HEK293 (cell line): ENCODE measurements around the gene NMRK2.
A peak's percentile ranks its signal among the peaks of the same experiment; 100 is the strongest.

ENCODE experiments used
- GLIS1 ChIP-seq: fragments of 450-650 bp; formaldehyde crosslinking; IDR thresholded peaks from 2 replicates; pipeline ENCODE4 v1.5.1; 2016; ENCODE audit warnings: missing biosample characterization, missing genetic modification characterization
- GLIS2 ChIP-seq: fragments of 450-650 bp; formaldehyde crosslinking; IDR thresholded peaks from 2 replicates; pipeline ENCODE4 v1.5.1; 2016; ENCODE audit warnings: missing biosample characterization, missing genetic modification characterization
- KLF1 ChIP-seq: fragments of 450-650 bp; formaldehyde crosslinking; IDR thresholded peaks from 2 replicates; pipeline ENCODE4 v1.5.1; 2016; ENCODE audit warnings: missing biosample characterization, missing genetic modification characterization
- KLF17 ChIP-seq: fragments of 450-650 bp; formaldehyde crosslinking; IDR thresholded peaks from 2 replicates; pipeline ENCODE4 v1.5.1; 2016; ENCODE audit warnings: missing biosample characterization, missing genetic modification characterization
- KLF8 ChIP-seq: fragments of 450-650 bp; formaldehyde crosslinking; IDR thresholded peaks from 2 replicates; pipeline ENCODE4 v1.5.1; 2016; ENCODE audit warnings: missing biosample characterization, missing genetic modification characterization
- PRDM10 ChIP-seq: fragments of 450-650 bp; formaldehyde crosslinking; IDR thresholded peaks from 2 replicates; pipeline ENCODE4 v1.5.1; 2016; ENCODE audit warnings: missing biosample characterization, missing genetic modification characterization
- SALL2 ChIP-seq: fragments of 450-650 bp; formaldehyde crosslinking; IDR thresholded peaks from 2 replicates; pipeline ENCODE4 v1.5.0; 2017; ENCODE audit warnings: missing biosample characterization, mild to moderate bottlenecking, missing genetic modification characterization, borderline replicate concordance
- SP2 ChIP-seq: fragments of 450-650 bp; formaldehyde crosslinking; IDR thresholded peaks from 2 replicates; pipeline ENCODE4 v1.5.1; 2016; ENCODE audit warnings: missing biosample characterization, missing genetic modification characterization
- TSHZ1 ChIP-seq: fragments of 450-650 bp; formaldehyde crosslinking; IDR thresholded peaks from 2 replicates; pipeline ENCODE4 v1.5.1; 2016; ENCODE audit warnings: missing biosample characterization, missing genetic modification characterization, borderline replicate concordance
- ZBTB20 ChIP-seq: fragments of 450-650 bp; formaldehyde crosslinking; IDR thresholded peaks from 2 replicates; pipeline ENCODE4 v1.5.1; 2016; ENCODE audit warnings: missing biosample characterization, missing genetic modification characterization
- ZBTB26 ChIP-seq: fragments of 450-650 bp; formaldehyde crosslinking; optimal IDR thresholded peaks from 2 replicates; pipeline ENCODE3; 2016; ENCODE audit warnings: missing biosample characterization, mild to moderate bottlenecking, missing genetic modification characterization
- ZBTB7A ChIP-seq: fragments of 450-650 bp; formaldehyde crosslinking; IDR thresholded peaks from 2 replicates; pipeline ENCODE4 v1.5.1; 2016; ENCODE audit warnings: low read depth, missing biosample characterization, missing genetic modification characterization
- ZFHX2 ChIP-seq: fragments of 450-650 bp; formaldehyde crosslinking; conservative IDR thresholded peaks from 2 replicates; pipeline ENCODE4 v1.5.1; 2016; ENCODE audit warnings: missing biosample characterization, missing genetic modification characterization
- ZNF112 ChIP-seq: fragments of 450-650 bp; formaldehyde crosslinking; IDR thresholded peaks from 2 replicates; pipeline ENCODE4 v1.5.0; 2017; ENCODE audit warnings: missing biosample characterization, missing genetic modification characterization
- ZNF24 ChIP-seq: fragments of 450-650 bp; formaldehyde crosslinking; IDR thresholded peaks from 2 replicates; pipeline ENCODE4 v1.5.1; 2016; ENCODE audit warnings: missing biosample characterization, missing genetic modification characterization
- ZNF324 ChIP-seq: fragments of 450-650 bp; formaldehyde crosslinking; IDR thresholded peaks from 2 replicates; pipeline ENCODE4 v1.5.1; 2016; ENCODE audit warnings: missing biosample characterization, missing genetic modification characterization
- ZNF394 ChIP-seq: fragments of 450-650 bp; formaldehyde crosslinking; IDR thresholded peaks from 2 replicates; pipeline ENCODE4 v1.5.1; 2016; ENCODE audit warnings: missing biosample characterization, missing genetic modification characterization, mild to moderate bottlenecking, moderate library complexity, borderline replicate concordance
- ZNF416 ChIP-seq: fragments of 450-650 bp; formaldehyde crosslinking; IDR thresholded peaks from 2 replicates; pipeline ENCODE4 v1.5.1; 2016; ENCODE audit warnings: missing biosample characterization, missing genetic modification characterization
- ZNF580 ChIP-seq: fragments of 450-650 bp; formaldehyde crosslinking; IDR thresholded peaks from 2 replicates; pipeline ENCODE4 v1.5.1; 2016; ENCODE audit warnings: missing biosample characterization, missing genetic modification characterization
- ZNF692 ChIP-seq: fragments of 450-650 bp; formaldehyde crosslinking; IDR thresholded peaks from 2 replicates; pipeline ENCODE4 v1.5.1; 2016; ENCODE audit warnings: missing biosample characterization, missing genetic modification characterization

NMRK2 gene

GRCh38 chr19:3932931-3933810, at the start of gene NMRK2 (continued):
- TF ChIP-seq PRDM10 (tag by site-specific recombination), result peak; percentile 24; the same call in 1 of the 2 replicates
- TF ChIP-seq GLIS1, result peak; percentile 82
- no peak for TF ChIP-seq ZNF24
- no peak for TF ChIP-seq TSHZ1 (tag by site-specific recombination)
- no peak for TF ChIP-seq ZNF580
- peak; percentile 76 for TF ChIP-seq SP2
- TF ChIP-seq ZNF112 (tag by site-specific recombination), result no peak
- TF ChIP-seq KLF17 (tag by site-specific recombination), result peak; percentile 50; the same call in 1 of the 2 replicates
- peak; percentile 73 for TF ChIP-seq ZFHX2 (tag by site-specific recombination)
- TF ChIP-seq SALL2 (tag by site-specific recombination), result no peak
- TF ChIP-seq KLF1, result peak; percentile 77
- peak; percentile 19 for TF ChIP-seq ZBTB26 (tag by site-specific recombination)
- TF ChIP-seq ZBTB7A (tag by site-specific recombination), result no peak
- no peak for TF ChIP-seq ZNF416 (tag by site-specific recombination)
- peak; percentile 56; the same call in 1 of the 2 replicates for TF ChIP-seq GLIS2 (tag by site-specific recombination)
- no peak for TF ChIP-seq ZNF394 (tag by site-specific recombination)
- TF ChIP-seq ZNF324, result no peak
- 0 out of 2 replicates have a peak, but pooled peaks have one; percentile 25 for TF ChIP-seq KLF8 (tag by site-specific recombination)
- 0 out of 2 replicates have a peak, but pooled peaks have one; percentile 12 for TF ChIP-seq ZBTB20 (tag by site-specific recombination)
- TF ChIP-seq ZNF692, result no peak
- TF ChIP-seq, all 188 proteins: peak for 18
